GM12865 (cell line): ENCODE results near the gene RPA1.

Experiments used
- DNase-seq: peaks from one replicate; pipeline ENCODE4 v3.0.0; 2010; ENCODE audit warnings: low read depth
- H3K4me3 ChIP-seq: 2 replicates; pipeline ENCODE4 v1.5.1; 2011; ENCODE audit warnings: mild to moderate bottlenecking, low read depth, low read length, control low read depth
- TF ChIP-seq, protein P1 (sequence below): IDR thresholded peaks from 2 replicates; pipeline ENCODE4 v1.5.1; 2011; ENCODE audit warnings: low read length, control low read depth, low read depth, inconsistent platforms; ENCODE audit not compliant: insufficient read depth; ENCODE audit errors: missing control alignments

The RPA1 gene

DNA sequence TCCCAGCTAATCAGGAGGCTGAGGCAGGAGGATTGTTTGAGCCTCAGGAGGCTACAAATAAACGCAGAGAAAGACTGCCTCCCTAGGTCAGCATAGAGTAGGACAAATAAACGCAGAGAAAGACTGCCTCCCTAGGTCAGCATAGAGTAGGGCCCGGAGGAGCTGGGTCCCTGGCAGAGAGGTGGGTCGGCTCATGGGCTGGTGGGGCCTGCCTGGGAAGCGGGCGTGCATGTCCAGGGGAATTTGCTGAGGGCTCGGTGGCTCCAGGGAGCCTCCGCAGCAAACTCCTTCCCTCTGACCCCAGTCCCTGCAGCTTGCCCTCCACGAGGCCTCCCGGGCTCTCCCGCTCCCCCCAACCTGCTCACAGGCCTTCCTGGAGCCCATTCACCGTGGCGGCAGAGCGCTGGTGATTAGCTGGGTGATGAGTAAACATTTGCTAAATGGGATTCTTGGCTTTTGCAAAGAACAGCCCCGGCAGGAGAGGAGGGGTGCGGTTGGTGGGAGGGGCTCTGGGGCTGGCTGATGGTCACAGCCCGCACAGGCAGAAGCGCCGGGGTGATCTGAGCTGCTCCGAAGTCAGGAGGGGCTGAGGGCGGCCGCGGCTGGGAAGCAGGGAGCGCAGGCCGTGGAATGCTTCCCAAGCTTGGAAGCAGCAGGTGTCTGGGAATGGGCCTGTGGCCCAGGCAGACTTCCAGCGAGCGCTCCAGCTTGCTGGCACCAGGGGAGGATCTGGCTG, 102.2 kb downstream of the RPA1 start:
- DNase-seq: no peak
- TF ChIP-seq, protein P1, sequence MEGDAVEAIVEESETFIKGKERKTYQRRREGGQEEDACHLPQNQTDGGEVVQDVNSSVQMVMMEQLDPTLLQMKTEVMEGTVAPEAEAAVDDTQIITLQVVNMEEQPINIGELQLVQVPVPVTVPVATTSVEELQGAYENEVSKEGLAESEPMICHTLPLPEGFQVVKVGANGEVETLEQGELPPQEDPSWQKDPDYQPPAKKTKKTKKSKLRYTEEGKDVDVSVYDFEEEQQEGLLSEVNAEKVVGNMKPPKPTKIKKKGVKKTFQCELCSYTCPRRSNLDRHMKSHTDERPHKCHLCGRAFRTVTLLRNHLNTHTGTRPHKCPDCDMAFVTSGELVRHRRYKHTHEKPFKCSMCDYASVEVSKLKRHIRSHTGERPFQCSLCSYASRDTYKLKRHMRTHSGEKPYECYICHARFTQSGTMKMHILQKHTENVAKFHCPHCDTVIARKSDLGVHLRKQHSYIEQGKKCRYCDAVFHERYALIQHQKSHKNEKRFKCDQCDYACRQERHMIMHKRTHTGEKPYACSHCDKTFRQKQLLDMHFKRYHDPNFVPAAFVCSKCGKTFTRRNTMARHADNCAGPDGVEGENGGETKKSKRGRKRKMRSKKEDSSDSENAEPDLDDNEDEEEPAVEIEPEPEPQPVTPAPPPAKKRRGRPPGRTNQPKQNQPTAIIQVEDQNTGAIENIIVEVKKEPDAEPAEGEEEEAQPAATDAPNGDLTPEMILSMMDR: no peak
- no peak overlapping the region for H3K4me3 ChIP-seq

DNA sequence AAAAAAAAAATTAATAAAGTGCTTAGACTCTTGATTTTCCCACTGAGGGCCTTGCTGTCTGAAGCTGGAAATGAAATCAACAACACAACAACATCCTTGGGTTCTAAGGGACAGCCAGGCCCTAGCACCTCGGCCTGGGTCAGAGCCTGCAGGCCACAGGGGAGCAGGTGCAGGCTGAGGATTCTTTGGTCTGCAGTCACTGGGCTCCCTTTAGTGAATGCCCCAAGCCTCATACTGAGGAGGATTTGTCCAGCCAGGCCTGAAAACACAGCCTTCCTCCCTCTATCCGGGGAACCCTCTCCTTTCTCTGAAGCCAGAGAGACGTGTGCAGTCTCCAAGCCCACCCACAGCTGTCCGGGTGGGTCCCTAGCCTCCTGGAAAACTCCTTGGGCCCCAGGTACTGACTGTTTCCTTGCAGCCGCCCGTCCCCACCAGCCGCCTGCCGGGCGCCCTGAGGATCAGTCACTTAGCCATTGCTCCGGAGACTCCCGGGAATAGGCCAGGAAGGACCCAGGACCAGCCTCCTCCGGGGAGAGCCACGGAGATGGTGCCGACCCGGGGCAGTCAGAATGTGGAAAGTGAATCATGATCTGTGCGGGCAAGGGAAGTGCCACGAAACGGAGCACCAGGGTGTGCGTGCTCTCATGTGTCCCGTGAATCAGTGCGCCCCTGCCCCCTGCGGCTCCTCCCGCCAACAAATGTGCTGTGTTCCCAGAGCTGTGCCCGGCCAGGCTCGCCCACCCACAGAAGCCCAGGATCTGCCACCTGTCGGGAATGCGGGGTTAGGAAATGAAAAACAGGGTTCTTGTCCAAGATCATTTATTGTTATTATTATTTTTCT, 104.3 kb downstream of the RPA1 start:
- no peak overlapping the region for H3K4me3 ChIP-seq
- TF ChIP-seq, protein P1: no peak
- no peak for DNase-seq

DNA sequence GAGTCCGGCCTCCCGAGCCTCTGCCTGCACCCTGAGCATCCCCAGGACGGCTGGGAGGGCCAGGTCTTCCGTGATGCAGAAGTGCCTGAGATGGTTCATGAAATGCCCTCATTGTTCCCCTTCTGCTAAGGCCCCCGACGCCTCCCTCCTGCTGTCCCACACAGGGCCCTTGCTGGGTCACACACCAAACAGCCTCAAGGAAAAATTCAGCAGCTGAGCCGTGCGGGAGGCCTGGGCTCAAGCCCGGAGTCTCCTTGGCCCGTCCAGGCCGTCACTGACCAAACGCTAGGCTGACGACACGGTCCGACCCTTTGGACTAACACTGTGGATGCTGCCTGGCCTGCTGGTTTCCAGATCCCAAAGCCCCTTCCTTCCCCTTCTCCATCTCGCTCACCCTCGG, 105.1 kb downstream of the RPA1 start:
- H3K4me3 ChIP-seq: no peak overlapping the region
- DNase-seq: no peak
- TF ChIP-seq, protein P1: no peak

DNA sequence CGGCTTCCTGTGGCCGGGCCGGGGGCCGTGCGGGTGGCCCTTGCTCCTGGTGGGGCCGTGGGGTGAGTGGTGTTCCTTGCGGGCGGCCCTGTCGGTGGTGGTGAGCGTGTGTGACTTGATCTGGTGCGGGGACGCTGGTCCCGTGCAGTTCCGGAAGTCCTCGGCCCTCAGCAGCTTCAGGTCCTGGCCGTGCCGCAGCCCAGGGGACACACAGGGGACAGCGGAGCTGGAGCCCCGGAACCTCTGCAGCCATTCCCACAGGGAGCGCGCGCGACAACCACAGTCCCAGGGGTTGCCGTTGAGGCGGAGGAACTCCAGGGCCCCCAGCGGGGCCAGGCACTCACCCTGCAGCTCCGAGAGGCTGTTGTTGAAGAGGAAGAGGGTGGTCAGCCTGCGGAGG, 107.0 kb downstream of the RPA1 start:
- TF ChIP-seq, protein P1: no peak
- H3K4me3 ChIP-seq: no peak overlapping the region
- DNase-seq: no peak

DNA sequence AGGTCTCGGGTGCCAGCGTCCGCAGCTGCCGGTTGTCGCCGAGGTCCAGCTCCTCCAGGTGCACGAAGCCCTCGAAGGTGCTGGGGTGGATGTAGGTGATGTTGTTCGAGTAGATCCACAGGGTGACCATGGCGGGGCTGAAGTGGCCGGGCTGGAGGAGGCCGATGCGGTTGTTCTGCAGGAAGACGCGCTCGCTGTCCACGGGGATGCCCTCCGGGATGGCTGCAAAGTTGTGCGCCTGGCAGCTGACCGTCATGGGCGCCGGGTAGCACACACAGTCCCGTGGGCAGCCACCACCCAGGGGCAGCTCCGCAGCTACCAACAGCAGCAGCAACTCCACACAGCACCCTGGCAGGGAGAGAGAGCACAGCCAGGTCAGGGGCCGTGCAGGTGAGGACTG, 107.7 kb downstream of the RPA1 start:
- DNase-seq: no peak
- no peak overlapping the region for H3K4me3 ChIP-seq

DNA sequence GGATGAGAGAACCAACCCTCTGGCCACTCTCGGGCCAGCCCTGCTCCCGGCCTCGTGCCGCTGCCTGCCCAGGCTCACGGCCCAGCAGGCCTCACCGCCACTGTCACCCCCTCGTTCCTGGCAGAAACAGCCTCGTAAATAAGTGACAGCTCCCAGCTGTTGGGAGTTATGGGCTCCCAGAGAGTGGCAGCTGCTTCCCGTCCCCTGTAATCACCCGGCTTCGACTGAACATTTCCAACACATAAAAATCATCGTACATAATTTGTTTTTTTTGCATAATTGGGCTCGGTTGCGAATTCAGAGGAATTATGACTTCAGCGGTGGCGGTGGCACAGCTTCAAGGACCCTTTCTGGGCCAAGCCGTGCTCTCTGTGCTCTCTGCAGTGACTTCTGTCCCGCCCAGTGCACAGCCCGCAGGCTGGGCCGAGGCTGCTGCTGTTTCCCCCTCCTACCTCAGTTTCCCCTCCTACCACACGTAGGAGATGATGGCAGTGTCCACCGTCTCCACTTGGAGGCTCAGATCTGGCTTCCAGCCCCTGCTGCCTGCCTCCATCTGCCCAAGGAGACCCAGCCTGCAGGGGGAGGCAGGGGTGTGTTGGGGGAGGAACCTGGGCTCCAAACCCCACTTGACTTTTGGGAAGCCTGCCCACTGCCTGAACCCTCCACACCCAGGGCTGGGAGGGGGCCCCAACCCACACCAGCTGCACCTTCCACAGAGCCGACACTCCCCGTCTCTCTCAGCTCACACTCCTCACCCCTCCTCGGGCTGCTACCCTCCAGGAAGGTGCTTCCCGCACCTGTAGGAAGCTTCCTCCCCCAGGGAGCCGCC, 110.4 kb downstream of the RPA1 start:
- DNase-seq: no peak
- H3K4me3 ChIP-seq: no peak overlapping the region
- TF ChIP-seq, protein P1: no peak

More for the DNA sequence above, 107.7 kb downstream of the RPA1 start:
- TF ChIP-seq, protein P1: no peak
